Liver (tissue), 9 donors: ENCODE results near the gene CLDN20. TPM values are rescaled to one million over a fixed set of nuclear protein-coding genes. Genes with fewer than 3 reads are reported as not detected.

Experiments
- DNase-seq: peaks from one replicate; pipeline ENCODE4 v3.0.0-alpha.2; 2017; ENCODE audit warnings: low spot score
- H3K27ac ChIP-seq, 2 donors: one replicate each; pipeline ENCODE4 v1.7.0; 2013; ENCODE audit warnings: inconsistent platforms in 2 of 2, low read length in 2 of 2, control low read depth in 1 of 2, low read depth in 1 of 2, mild to moderate bottlenecking in 1 of 2
- H3K27me3 ChIP-seq, 4 donors: one replicate each; pipeline versions ENCODE4 v1.6.1 to v1.7.0; 2013; ENCODE audit warnings: low read length in 3 of 4, inconsistent platforms in 1 of 4, mild to moderate bottlenecking in 1 of 4, moderate library complexity in 1 of 4; ENCODE audit not compliant: control insufficient read depth in 4 of 4, insufficient read depth in 4 of 4
- H3K36me3 ChIP-seq, 4 donors: one replicate each; pipeline versions ENCODE4 v1.6.1 to v1.7.0; 2013; ENCODE audit warnings: low read length in 3 of 4, mild to moderate bottlenecking in 3 of 4, low read depth in 1 of 4, moderate library complexity in 1 of 4; ENCODE audit not compliant: control insufficient read depth in 4 of 4, insufficient read depth in 3 of 4
- H3K4me1 ChIP-seq, 4 donors: one replicate each; pipeline versions ENCODE4 v1.6.1 to v1.7.0; 2013; ENCODE audit warnings: low read length in 3 of 4, mild to moderate bottlenecking in 3 of 4, moderate library complexity in 1 of 4; ENCODE audit not compliant: control insufficient read depth in 4 of 4, insufficient read depth in 4 of 4
- H3K4me3 ChIP-seq, 3 donors: one replicate each; pipeline versions ENCODE4 v1.6.1 to v1.7.0; 2013; ENCODE audit warnings: low read length in 3 of 3, control low read depth in 1 of 3, low read depth in 1 of 3, mild to moderate bottlenecking in 1 of 3
- H3K9ac ChIP-seq, 2 donors: one replicate each; pipeline ENCODE4 v1.7.0; 2013; ENCODE audit warnings: low read length in 2 of 2, mild to moderate bottlenecking in 2 of 2, moderate library complexity in 2 of 2, control low read depth in 1 of 2, low read depth in 1 of 2
- H3K9me3 ChIP-seq, 4 donors: one replicate each; pipeline versions ENCODE4 v1.6.1 to v1.7.0; 2013; ENCODE audit warnings: low read length in 3 of 4; ENCODE audit not compliant: control insufficient read depth in 4 of 4
- ATF3 ChIP-seq: IDR thresholded peaks from 2 replicates; pipeline ENCODE4 v1.6.1; 2016; ENCODE audit warnings: antibody characterized with exemption
- CTCF ChIP-seq: fragments of 150-350 bp; IDR thresholded peaks from 2 replicates; pipeline ENCODE4 v1.5.1; 2017; ENCODE audit warnings: improper control_type of control experiment, low read depth, low read length; ENCODE audit not compliant: missing input control
- EGR1 ChIP-seq, 2 donors: IDR thresholded peaks; 2 replicates each; pipeline ENCODE4 v1.6.1; 2016 to 2018; ENCODE audit warnings: antibody characterized with exemption in 2 of 2, low read depth in 2 of 2
- FOXA1 ChIP-seq: IDR thresholded peaks from 2 replicates; pipeline ENCODE4 v1.6.1; 2016; ENCODE audit warnings: antibody characterized with exemption
- FOXA2 ChIP-seq: IDR thresholded peaks from 2 replicates; pipeline ENCODE4 v1.6.1; 2016; ENCODE audit warnings: antibody characterized with exemption
- GABPA ChIP-seq, 2 donors: IDR thresholded peaks in 1 of 2; conservative IDR thresholded peaks in 1 of 2; 2 replicates each; pipeline ENCODE4 v1.6.1; 2016; ENCODE audit warnings: antibody characterized with exemption in 2 of 2, mild to moderate bottlenecking in 1 of 2, moderate library complexity in 1 of 2
- HNF4A ChIP-seq, 2 donors: conservative IDR thresholded peaks; 2 replicates each; pipeline ENCODE4 v1.6.1; 2016; ENCODE audit warnings: antibody characterized with exemption in 2 of 2, mild to moderate bottlenecking in 2 of 2
- HNF4G ChIP-seq: IDR thresholded peaks from 2 replicates; pipeline ENCODE4 v1.6.1; 2016; ENCODE audit warnings: antibody characterized with exemption
- JUND ChIP-seq, 2 donors: IDR thresholded peaks; 2 replicates each; pipeline ENCODE4 v1.6.1; 2016; ENCODE audit warnings: antibody characterized with exemption in 2 of 2
- MAX ChIP-seq: IDR thresholded peaks from 2 replicates; pipeline ENCODE4 v1.6.1; 2016; ENCODE audit warnings: antibody characterized with exemption
- NR2F2 ChIP-seq: IDR thresholded peaks from 2 replicates; pipeline ENCODE4 v1.6.1; 2016; ENCODE audit warnings: antibody characterized with exemption
- RAD21 ChIP-seq, 2 donors: IDR thresholded peaks; 2 replicates each; pipeline ENCODE4 v1.6.1; 2016; ENCODE audit warnings: antibody characterized with exemption in 2 of 2, mild to moderate bottlenecking in 2 of 2
- REST ChIP-seq: IDR thresholded peaks from 2 replicates; pipeline ENCODE4 v1.6.1; 2016; ENCODE audit warnings: antibody characterized with exemption, mild to moderate bottlenecking
- RXRA ChIP-seq, 2 donors: IDR thresholded peaks; 2 replicates each; pipeline ENCODE4 v1.6.1; 2017 to 2018; ENCODE audit warnings: antibody characterized with exemption in 2 of 2, mild to moderate bottlenecking in 1 of 2
- SP1 ChIP-seq: IDR thresholded peaks from 2 replicates; pipeline ENCODE4 v1.6.1; 2018; ENCODE audit warnings: antibody characterized with exemption, mild to moderate bottlenecking
- TAF1 ChIP-seq: conservative IDR thresholded peaks from 2 replicates; pipeline ENCODE4 v1.6.1; 2016; ENCODE audit warnings: antibody characterized with exemption, mild to moderate bottlenecking
- YY1 ChIP-seq: IDR thresholded peaks from 2 replicates; pipeline ENCODE4 v1.6.1; 2016; ENCODE audit warnings: antibody characterized with exemption, mild to moderate bottlenecking
- ZBTB33 ChIP-seq: IDR thresholded peaks from 2 replicates; pipeline ENCODE4 v1.6.1; 2016; ENCODE audit warnings: antibody characterized with exemption
- WGBS: extraction: QIAGEN DNeasy Blood & Tissue Kit; methylation state at CpG from one replicate; pipeline ENCODE4 v1.1.7; 2013; 5-methylcytosine and 5-hydroxymethylcytosine counted together
- polyA plus RNA-seq, 2 donors: library from polyadenylated mRNA; stranded (reverse) in 1 of 2; unstranded in 1 of 2; fragments of 200-250 nt in 1 of 2; fragments of >200 nt in 1 of 2; fragmentation: Nextera tagmentation in 1 of 2; extraction: Ambion mirVana in 1 of 2; gene quantifications; one replicate each; pipeline versions ENCODE4 v1.2.1 to v1.2.3, GENCODE V29; 2013 to 2015
- total RNA-seq, 2 donors: library from RNA; depleted of rRNA; stranded (reverse); fragments of >200 nt; gene quantifications; one replicate each; pipeline ENCODE4 v1.2.3, GENCODE V29; 2014
- donor health status: healthy.
- donor health status: healthy.
- donor health status: healthy.
- donor health status: healthy.
- donor health status: healthy.

CLDN20 gene
- total and polyA plus RNA-seq, 4 donors = 0.26 TPM; not detected in 3

- no peaks in the 10 kb centered on the region for H3K9me3 ChIP-seq
- WGBS = 92% methylated on average over 5 of the region's 5 CpGs
- H3K9ac ChIP-seq = no peak overlapping the region
- no peaks in the 10 kb centered on the region for H3K27me3 ChIP-seq
- no peak for DNase-seq
- H3K27ac ChIP-seq = no peak overlapping the region
- H3K4me1 ChIP-seq = no peaks in the 10 kb centered on the region
- peaks cover 6 to 48% (median 22%) of the 10 kb centered on the region in 4 donors for H3K36me3 ChIP-seq
- no peak for TF ChIP-seq YY1
- TF ChIP-seq RXRA (IDR thresholded peaks at IDR 0.05) = no peak
- no peak for TF ChIP-seq REST
- TF ChIP-seq SP1 = no peak
- no peak for TF ChIP-seq CTCF
- TF ChIP-seq ATF3 = no peak
- no peak for TF ChIP-seq FOXA1
- TF ChIP-seq RAD21 (IDR thresholded peaks at IDR 0.05) = no peak
- TF ChIP-seq GABPA (IDR thresholded peaks at IDR 0.05 in 1 of 2, conservative IDR thresholded peaks at IDR 0.05 in 1 of 2) = no peak
- TF ChIP-seq ZBTB33 = no peak
- no peak for TF ChIP-seq HNF4A (conservative IDR thresholded peaks at IDR 0.05)
- no peak for TF ChIP-seq TAF1
- no peak for TF ChIP-seq EGR1 (IDR thresholded peaks at IDR 0.05; ENCODE audit: low read depth in 2 of 2)
- TF ChIP-seq NR2F2 = no peak
- TF ChIP-seq HNF4G = no peak
- TF ChIP-seq MAX = no peak
- TF ChIP-seq FOXA2 = no peak
- no peak for TF ChIP-seq JUND (IDR thresholded peaks at IDR 0.05)
- H3K4me3 ChIP-seq = no peak overlapping the region
Observed at GRCh38 chr6:155292711-155293110, 28.9 kb downstream of the CLDN20 start.
